Muscle layer of colon (tissue), 2 donors: ENCODE data around the gene LRRC10B.

Experiments used
- H3K27ac ChIP-seq: one replicate; pipeline ENCODE4 v1.7.0; 2013; ENCODE audit warnings: low read depth, mild to moderate bottlenecking, low read length, moderate library complexity
- H3K27me3 ChIP-seq, 2 donors: one replicate each; pipeline ENCODE4 v1.7.0; 2013; ENCODE audit warnings: low read length in 2 of 2, mild to moderate bottlenecking in 2 of 2; ENCODE audit not compliant: insufficient read depth in 2 of 2, control insufficient read depth in 1 of 2
- H3K36me3 ChIP-seq: one replicate; pipeline ENCODE4 v1.7.0; 2013; ENCODE audit warnings: mild to moderate bottlenecking, low read length; ENCODE audit not compliant: insufficient read depth
- H3K4me1 ChIP-seq: one replicate; pipeline ENCODE4 v1.7.0; 2013; ENCODE audit warnings: mild to moderate bottlenecking, low read length; ENCODE audit not compliant: insufficient read depth
- H3K4me3 ChIP-seq, 2 donors: one replicate each; pipeline ENCODE4 v1.7.0; 2013; ENCODE audit warnings: low read length in 2 of 2, low read depth in 1 of 2, mild to moderate bottlenecking in 1 of 2, moderate library complexity in 1 of 2
- H3K9ac ChIP-seq: one replicate; pipeline ENCODE4 v1.7.0; 2013; ENCODE audit warnings: low read length
- H3K9me3 ChIP-seq: one replicate; pipeline ENCODE4 v1.7.0; 2013; ENCODE audit warnings: mild to moderate bottlenecking, low read length
- donor health status: abdominal sarcoma.
- donor health status: Adenocarcinoma of cecum.

Gene LRRC10B

GRCh38 chr11:61554172-61554988 lies 45.8 kb downstream of the LRRC10B start:
- H3K4me1 ChIP-seq = no peaks in the 10 kb centered on the region
- H3K36me3 ChIP-seq = no peaks in the 10 kb centered on the region
- H3K9me3 ChIP-seq = no peaks in the 10 kb centered on the region
- H3K4me3 ChIP-seq = no peak overlapping the region
- H3K27me3 ChIP-seq = peaks cover 29 to 75% of the 10 kb centered on the region in 2 donors
- no peak overlapping the region for H3K9ac ChIP-seq
- no peak overlapping the region for H3K27ac ChIP-seq

- Histone ChIP-seq H3K27ac (no peak overlapping the region), H3K9ac (no peak overlapping the region), H3K9me3 (no peaks in the 10 kb centered on the region), H3K27me3 (peaks cover 29 to 66% of the 10 kb centered on the region in 2 donors), H3K4me1 (no peaks in the 10 kb centered on the region), H3K36me3 (no peaks in the 10 kb centered on the region), H3K4me3 (no peak overlapping the region)
Observed at GRCh38 chr11:61555051-61555969, 46.8 kb downstream of the LRRC10B start.

GRCh38 chr11:61555978-61556377 lies 47.4 kb downstream of the LRRC10B start:
- Histone ChIP-seq H3K27ac (no peak overlapping the region), H3K36me3 (no peaks in the 10 kb centered on the region), H3K9ac (no peak overlapping the region), H3K9me3 (no peaks in the 10 kb centered on the region), H3K27me3 (peaks cover 29 to 60% of the 10 kb centered on the region in 2 donors), H3K4me1 (no peaks in the 10 kb centered on the region), H3K4me3 (no peak overlapping the region)

GRCh38 chr11:61556621-61557020 lies 48.1 kb downstream of the LRRC10B start:
- Histone ChIP-seq H3K27ac (no peak overlapping the region), H3K4me1 (no peaks in the 10 kb centered on the region), H3K9ac (no peak overlapping the region), H3K27me3 (peaks cover 29 to 54% of the 10 kb centered on the region in 2 donors), H3K4me3 (no peak overlapping the region), H3K9me3 (no peaks in the 10 kb centered on the region), H3K36me3 (no peaks in the 10 kb centered on the region)
